Measurements from ENCODE around the gene SEMA6A.

Gene SEMA6A

GRCh38 chr5:116428413-116428812, 146.2 kb downstream of the SEMA6A start:
- DNase-seq, result no peak

- no peak for DNase-seq
Measured at GRCh38 chr5:116424951-116425350, 149.7 kb downstream of the SEMA6A start.

GRCh38 chr5:116424258-116424615, 150.4 kb downstream of the SEMA6A start:
- DNase-seq, result no peak

GRCh38 chr5:116423587-116424257, 150.9 kb downstream of the SEMA6A start:
- DNase-seq, result no peak

GRCh38 chr5:116423141-116423540, 151.5 kb downstream of the SEMA6A start:
- DNase-seq, result no peak

GRCh38 chr5:116421080-116421629, 153.5 kb downstream of the SEMA6A start:
- no peak for DNase-seq

- no peak for DNase-seq
Measured at GRCh38 chr5:116420540-116420939, 154.1 kb downstream of the SEMA6A start.

GRCh38 chr5:116419258-116419657, 155.4 kb downstream of the SEMA6A start:
- DNase-seq, result no peak

- DNase-seq, result no peak
Measured at GRCh38 chr5:116418774-116419173, 155.8 kb downstream of the SEMA6A start.

GRCh38 chr5:116418016-116418415, 156.6 kb downstream of the SEMA6A start:
- no peak for DNase-seq

- DNase-seq, result no peak
Measured at GRCh38 chr5:116415989-116416388, 158.6 kb downstream of the SEMA6A start.

- DNase-seq, result no peak
Measured at GRCh38 chr5:116415182-116415581, 159.4 kb downstream of the SEMA6A start.

GRCh38 chr5:116411101-116411571, 163.5 kb downstream of the SEMA6A start:
- DNase-seq, result no peak

GRCh38 chr5:116410336-116410890, 164.2 kb downstream of the SEMA6A start:
- DNase-seq, result no peak

GRCh38 chr5:116409591-116410296, 164.9 kb downstream of the SEMA6A start:
- no peak for DNase-seq

- no peak for DNase-seq
Measured at GRCh38 chr5:116406306-116407041, 168.1 kb downstream of the SEMA6A start.

GRCh38 chr5:116404792-116405191, 169.8 kb downstream of the SEMA6A start:
- no peak for DNase-seq

- DNase-seq, result no peak
Measured at GRCh38 chr5:116404016-116404415, 170.6 kb downstream of the SEMA6A start.

- DNase-seq, result no peak
Measured at GRCh38 chr5:116402235-116402634, 172.4 kb downstream of the SEMA6A start.

- DNase-seq, result no peak
Measured at GRCh38 chr5:116401576-116401975, 173.0 kb downstream of the SEMA6A start.

GRCh38 chr5:116396476-116397099, 178.0 kb downstream of the SEMA6A start:
- no peak for DNase-seq

- DNase-seq, result no peak
Measured at GRCh38 chr5:116395631-116396203, 178.9 kb downstream of the SEMA6A start.
